Calu3 (cell line): ENCODE measurements around the gene OGDHL. TPM values are rescaled to one million over a fixed set of nuclear protein-coding genes. Genes with fewer than 3 reads are reported as not detected.

ENCODE experiments used
- BruUV-seq: library from RNA; stranded (reverse); fragments of 400-500 nt; replicated peaks from 2 replicates; lab custom pipeline; 2021; lab: Mats Ljungman, UMichigan
- CTCF ChIA-PET: fragments of 300-600 bp; sonication (Branson Sonifier 250); formaldehyde crosslinking; loops from one replicate; lab custom pipeline; 2022; ENCODE audit warnings: antibody characterized with exemption; lab: Charles Lee
- DNase-seq: peaks from one replicate; pipeline ENCODE4 v3.0.0; 2022
- H3K27ac Mint-ChIP-seq: one replicate; pipeline ENCODE4 v1.8.0; 2022; ENCODE audit warnings: mixed read lengths; ENCODE audit not compliant: unreplicated experiment
- H3K27me3 Mint-ChIP-seq: one replicate; pipeline ENCODE4 v1.8.0; 2022; ENCODE audit warnings: mixed read lengths; ENCODE audit not compliant: unreplicated experiment
- H3K36me3 Mint-ChIP-seq: one replicate; pipeline ENCODE4 v1.8.0; 2022; ENCODE audit warnings: mild to moderate bottlenecking, moderate library complexity, mixed read lengths; ENCODE audit not compliant: insufficient read depth, unreplicated experiment
- H3K4me1 Mint-ChIP-seq: one replicate; pipeline ENCODE4 v1.8.0; 2022; ENCODE audit warnings: mild to moderate bottlenecking, low read depth, mixed read lengths; ENCODE audit not compliant: unreplicated experiment
- H3K4me3 Mint-ChIP-seq: one replicate; pipeline ENCODE4 v1.8.0; 2022; ENCODE audit warnings: mild to moderate bottlenecking, low read depth, moderate library complexity, mixed read lengths; ENCODE audit not compliant: unreplicated experiment
- H3K9me3 Mint-ChIP-seq: one replicate; pipeline ENCODE4 v1.8.0; 2022; ENCODE audit warnings: low read depth, mixed read lengths; ENCODE audit not compliant: unreplicated experiment
- intact Hi-C: fragments of 100-400 bp; cut with micrococcal nuclease; formaldehyde crosslinking; loops from one replicate; pipeline ENCODE4 v1.10.0; 2022; ENCODE audit not compliant: unreplicated experiment
- total RNA-seq: library from RNA; stranded (reverse); gene quantifications from 2 replicates; pipeline ENCODE4 v1.2.3, GENCODE V29; 2022
- TF ChIP-seq, protein P1 (sequence below): fragments of 200-600 bp; IDR thresholded peaks from one replicate; pipeline ENCODE4 v1.8.0; 2022; ENCODE audit warnings: antibody characterized with exemption; ENCODE audit not compliant: unreplicated experiment

The OGDHL gene
- total RNA-seq, 1 experiment from 2014 or later = 0.24 TPM

DNA sequence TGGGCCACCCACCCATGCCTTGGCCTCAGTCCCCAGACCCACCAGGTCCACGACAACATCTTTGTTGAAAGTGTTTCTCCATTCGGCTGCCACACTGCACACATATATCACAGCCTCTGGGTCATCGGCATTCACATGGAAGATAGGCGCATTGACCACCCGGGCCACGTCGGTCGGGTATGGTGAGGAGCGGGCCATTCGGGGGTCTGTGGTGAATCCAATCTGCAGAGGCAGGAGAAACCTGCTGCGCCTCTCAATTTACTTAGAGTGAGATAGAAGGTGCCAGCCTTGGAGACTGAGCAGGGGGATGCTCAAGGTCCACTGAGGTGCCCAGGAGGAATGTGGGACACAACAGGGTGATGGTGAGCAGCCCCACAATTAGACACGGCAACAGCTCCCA is 16.4 kb downstream of the OGDHL start:
- Mint-ChIP-seq H3K9me3 (no peaks in the 10 kb centered on the region), H3K27me3 (peaks cover 40% of the 10 kb centered on the region), H3K4me1 (no peaks in the 10 kb centered on the region), H3K4me3 (no peak overlapping the region), H3K36me3 (no peaks in the 10 kb centered on the region), H3K27ac (no peak overlapping the region)
- intact Hi-C loops = no loop called here
- TF ChIP-seq, protein P1, sequence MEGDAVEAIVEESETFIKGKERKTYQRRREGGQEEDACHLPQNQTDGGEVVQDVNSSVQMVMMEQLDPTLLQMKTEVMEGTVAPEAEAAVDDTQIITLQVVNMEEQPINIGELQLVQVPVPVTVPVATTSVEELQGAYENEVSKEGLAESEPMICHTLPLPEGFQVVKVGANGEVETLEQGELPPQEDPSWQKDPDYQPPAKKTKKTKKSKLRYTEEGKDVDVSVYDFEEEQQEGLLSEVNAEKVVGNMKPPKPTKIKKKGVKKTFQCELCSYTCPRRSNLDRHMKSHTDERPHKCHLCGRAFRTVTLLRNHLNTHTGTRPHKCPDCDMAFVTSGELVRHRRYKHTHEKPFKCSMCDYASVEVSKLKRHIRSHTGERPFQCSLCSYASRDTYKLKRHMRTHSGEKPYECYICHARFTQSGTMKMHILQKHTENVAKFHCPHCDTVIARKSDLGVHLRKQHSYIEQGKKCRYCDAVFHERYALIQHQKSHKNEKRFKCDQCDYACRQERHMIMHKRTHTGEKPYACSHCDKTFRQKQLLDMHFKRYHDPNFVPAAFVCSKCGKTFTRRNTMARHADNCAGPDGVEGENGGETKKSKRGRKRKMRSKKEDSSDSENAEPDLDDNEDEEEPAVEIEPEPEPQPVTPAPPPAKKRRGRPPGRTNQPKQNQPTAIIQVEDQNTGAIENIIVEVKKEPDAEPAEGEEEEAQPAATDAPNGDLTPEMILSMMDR = no peak
- DNase-seq = no peak
- CTCF ChIA-PET = no interaction called here
- BruUV-seq = no TSS peak

DNA sequence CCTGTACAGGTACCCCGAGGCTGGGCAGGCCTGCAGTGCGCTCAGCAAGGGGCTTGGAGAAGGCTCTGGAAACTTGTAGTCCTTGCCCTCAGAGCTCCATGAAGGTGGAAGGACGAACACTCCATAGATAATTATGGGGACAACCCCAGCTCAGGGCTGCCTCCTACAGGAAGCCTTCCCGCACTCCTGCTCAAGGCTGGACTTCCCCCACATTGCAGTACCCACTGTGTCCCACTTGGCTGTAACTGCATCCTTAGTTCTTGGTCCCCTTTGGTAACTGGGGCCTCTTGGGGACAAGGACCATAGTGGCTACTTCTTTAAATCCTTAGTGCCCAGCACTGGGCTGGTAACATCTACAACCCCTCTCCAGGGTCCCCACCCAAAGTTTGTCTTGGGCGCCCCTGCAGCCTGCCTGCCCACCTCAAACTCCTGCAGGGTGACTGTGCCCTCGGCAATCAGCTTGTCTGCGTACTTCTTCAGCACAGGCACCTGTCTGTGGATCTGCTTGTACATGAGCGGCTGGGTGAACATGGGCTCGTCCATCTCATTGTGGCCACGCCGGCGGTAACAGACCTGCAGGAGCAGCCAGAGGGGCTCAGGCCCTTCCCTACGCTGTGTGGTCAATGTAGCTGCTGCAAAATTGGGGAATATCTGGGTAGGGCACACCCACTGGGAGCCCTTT is 17.1 kb downstream of the OGDHL start:
- Mint-ChIP-seq H3K4me3 (no peak overlapping the region), H3K27ac (no peak overlapping the region), H3K4me1 (no peaks in the 10 kb centered on the region), H3K36me3 (no peaks in the 10 kb centered on the region), H3K9me3 (no peaks in the 10 kb centered on the region), H3K27me3 (peaks cover 33% of the 10 kb centered on the region)
- CTCF ChIA-PET = interaction anchor here (1.1 kb wide), 1 partner anchor 145 kb away, joined by 3 read pairs; no protein-coding TSS in a partner anchor
- TF ChIP-seq, protein P1 = no peak
- DNase-seq = no peak
- BruUV-seq = no TSS peak
- intact Hi-C loops = no loop called here

DNA sequence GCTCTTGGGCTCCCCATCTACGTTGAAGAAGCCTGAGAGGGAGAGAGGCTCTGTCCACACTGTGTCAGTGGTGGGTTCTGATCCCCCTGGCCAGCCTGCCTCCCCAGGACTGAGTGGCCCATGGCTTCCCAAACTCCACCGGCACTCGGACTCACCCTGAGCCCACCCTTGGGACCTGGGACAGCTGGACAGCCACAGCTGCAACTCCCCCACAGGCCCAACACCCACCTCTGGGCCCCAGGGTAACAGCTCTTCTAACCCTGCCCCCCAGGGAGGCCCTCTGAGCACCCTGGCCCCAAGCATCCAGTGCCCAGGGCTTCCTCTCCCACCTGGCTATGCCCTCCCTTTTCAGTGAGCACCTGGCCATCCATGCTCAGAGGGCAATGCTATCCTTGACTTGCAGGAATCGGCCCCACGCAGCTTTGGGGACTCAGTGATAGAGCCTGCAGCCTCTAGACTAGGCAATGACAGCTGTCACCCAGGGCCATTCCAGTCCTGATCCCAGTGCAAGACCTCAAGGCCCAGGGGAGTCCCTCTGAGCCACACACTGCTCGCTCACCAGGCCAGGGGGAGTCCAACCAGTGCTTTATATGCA is 17.9 kb downstream of the OGDHL start:
- Mint-ChIP-seq H3K4me3 (no peak overlapping the region), H3K9me3 (no peaks in the 10 kb centered on the region), H3K27me3 (peaks cover 24% of the 10 kb centered on the region), H3K4me1 (no peaks in the 10 kb centered on the region), H3K27ac (no peak overlapping the region), H3K36me3 (no peaks in the 10 kb centered on the region)
- CTCF ChIA-PET = interaction anchor here (1.1 kb wide), 1 partner anchor 144 kb away, joined by 3 read pairs; no protein-coding TSS in a partner anchor
- no TSS peak for BruUV-seq
- TF ChIP-seq, protein P1 = no peak
- intact Hi-C loops = no loop called here
- DNase-seq = no peak

DNA sequence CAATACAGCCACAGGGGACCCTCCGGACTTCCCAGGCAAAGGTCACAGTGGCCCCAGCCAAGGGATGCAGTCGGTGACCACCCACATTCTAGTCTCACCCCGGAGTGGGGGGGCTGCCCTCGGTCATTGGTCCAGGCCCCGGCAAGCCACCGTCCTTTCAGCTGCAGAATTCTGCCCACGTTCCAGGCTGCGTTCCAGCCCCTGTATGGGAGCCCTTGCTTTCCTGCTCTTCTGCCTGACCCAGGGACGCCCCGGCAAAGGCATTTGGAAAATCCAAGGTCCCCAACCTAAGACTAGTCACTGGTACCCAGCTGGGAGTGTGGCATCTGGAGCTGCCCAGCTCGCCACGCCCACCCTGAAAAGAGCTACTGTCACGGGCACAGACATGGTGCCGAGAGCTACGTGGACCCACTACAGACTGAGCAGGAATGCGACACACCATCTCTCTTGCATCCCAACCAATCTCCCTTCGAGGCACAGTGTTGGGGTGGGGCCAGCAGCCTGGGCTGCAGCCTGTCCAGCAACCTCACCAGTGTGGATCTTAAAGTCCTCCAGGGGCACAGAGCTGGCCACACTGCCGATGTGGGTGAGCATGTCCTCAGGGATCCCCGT is 18.6 kb downstream of the OGDHL start:
- DNase-seq = no peak
- no peak overlapping the region for H3K27ac Mint-ChIP-seq
- H3K4me1 Mint-ChIP-seq = no peaks in the 10 kb centered on the region
- BruUV-seq = no TSS peak
- intact Hi-C loops = no loop called here
- peaks cover 18% of the 10 kb centered on the region for H3K27me3 Mint-ChIP-seq
- H3K9me3 Mint-ChIP-seq = no peaks in the 10 kb centered on the region
- TF ChIP-seq, protein P1 = no peak
- CTCF ChIA-PET = interaction anchor here (1.1 kb wide), 1 partner anchor 144 kb away, joined by 3 read pairs; no protein-coding TSS in a partner anchor
- no peaks in the 10 kb centered on the region for H3K36me3 Mint-ChIP-seq
- H3K4me3 Mint-ChIP-seq = no peak overlapping the region
